Breast epithelium (tissue), 3 donors: Measurements from ENCODE around the gene CCDC137.

ENCODE experiments used
- CTCF ChIP-seq, 3 donors: fragments of 450-650 bp; IDR thresholded peaks; one replicate each; pipeline ENCODE4 v1.5.1; 2016 to 2017; ENCODE audit warnings: antibody characterized with exemption in 3 of 3, mild to moderate bottlenecking in 3 of 3, moderate library complexity in 3 of 3
- POLR2A ChIP-seq: fragments of 450-650 bp; IDR thresholded peaks from one replicate; pipeline ENCODE4 v1.6.1; 2016; ENCODE audit warnings: antibody characterized with exemption, mild to moderate bottlenecking, moderate library complexity

- TF ChIP-seq CTCF (IDR thresholded peaks at IDR 0.05) = no peak
- no peak for TF ChIP-seq POLR2A
Measured at GRCh38 chr17:81672954-81673353, 6.4 kb downstream of the CCDC137 start.
